H1 (cell line): ENCODE results near the gene SLC26A1. TPM values are rescaled to one million over a fixed set of nuclear protein-coding genes. Genes with fewer than 3 reads are reported as not detected.

Experiments used
- CTCF ChIA-PET: fragments of 300-600 bp; sonication (Branson Sonifier 250); formaldehyde crosslinking; loops from one replicate; lab custom pipeline; 2021; ENCODE audit not compliant: partially characterized antibody; lab: Charles Lee
- POLR2A ChIA-PET: fragments of 300-600 bp; sonication (Branson Sonifier 250); formaldehyde crosslinking; loops from one replicate; lab custom pipeline; 2021; ENCODE audit warnings: inconsistent platforms; ENCODE audit not compliant: partially characterized antibody; lab: Charles Lee
- DNase-seq, 2 experiments: peaks; one replicate each; pipeline versions ENCODE4 v3.0.0 to v3.0.0-alpha.2; 2010 to 2022; ENCODE audit warnings: low spot score in 2 of 2, low read depth in 1 of 2, mixed read lengths in 1 of 2
- FAIRE-seq: peaks from 2 replicates; lab custom pipeline; 2011; peaks lifted over from hg19 to GRCh38; lab: Jason Lieb, UNC
- H2AFZ ChIP-seq: 2 replicates; pipeline ENCODE4 v1.8.1; 2012; ENCODE audit warnings: low read length, inconsistent platforms
- H2AK5ac ChIP-seq: 2 replicates; pipeline ENCODE4 v1.6.1; 2013; ENCODE audit warnings: low read depth, low read length
- H2BK120ac ChIP-seq: replicated peaks from 2 replicates; pipeline ENCODE3; 2013; ENCODE audit warnings: low read depth, low read length, inconsistent platforms
- H2BK12ac ChIP-seq: 2 replicates; pipeline ENCODE4 v1.6.1; 2013; ENCODE audit warnings: low read depth, low read length
- H2BK15ac ChIP-seq: 2 replicates; pipeline ENCODE4 v1.6.1; 2013; ENCODE audit warnings: low read length
- H2BK20ac ChIP-seq: 2 replicates; pipeline ENCODE4 v1.6.1; 2013; ENCODE audit warnings: low read length
- H2BK5ac ChIP-seq: 2 replicates; pipeline ENCODE4 v1.6.1; 2013; ENCODE audit warnings: low read depth, low read length
- H3K14ac ChIP-seq: 2 replicates; pipeline ENCODE4 v1.6.1; 2013; ENCODE audit warnings: inconsistent platforms; ENCODE audit not compliant: insufficient read length
- H3K18ac ChIP-seq: 2 replicates; pipeline ENCODE4 v1.6.1; 2013; ENCODE audit warnings: low read length; ENCODE audit errors: extremely low read depth
- H3K23ac ChIP-seq: 2 replicates; pipeline ENCODE4 v1.6.1; 2013; ENCODE audit warnings: inconsistent platforms; ENCODE audit not compliant: insufficient read length
- H3K23me2 ChIP-seq: 2 replicates; pipeline ENCODE4 v1.6.1; 2013; ENCODE audit warnings: low read depth, low read length
- H3K27ac ChIP-seq: 2 replicates; pipeline ENCODE4 v1.6.1; 2011; ENCODE audit warnings: low read depth, low read length, inconsistent platforms
- H3K27me3 ChIP-seq, 4 experiments: replicated peaks in 1 of 4; 1 replicate in 1 of 4; 2 replicates in 3 of 4; pipeline versions ENCODE4 v1.6.1 to v1.8.1; 2011 to 2013; ENCODE audit warnings: low read length in 3 of 4, mild to moderate bottlenecking in 3 of 4, inconsistent platforms in 2 of 4, mixed read lengths in 2 of 4, moderate library complexity in 1 of 4; ENCODE audit not compliant: control insufficient read depth in 3 of 4, insufficient read depth in 3 of 4; ENCODE audit errors: extremely low read depth in 1 of 4
- H3K36me3 ChIP-seq, 4 experiments: 2 replicates each; pipeline versions ENCODE4 v1.6.1 to v1.8.1; 2011 to 2013; ENCODE audit warnings: mild to moderate bottlenecking in 4 of 4, low read length in 3 of 4, moderate library complexity in 2 of 4, control low read depth in 1 of 4, inconsistent platforms in 1 of 4; ENCODE audit not compliant: insufficient read depth in 4 of 4, control insufficient read depth in 2 of 4
- H3K4ac ChIP-seq: replicated peaks from 2 replicates; pipeline ENCODE3; 2013; ENCODE audit warnings: low read length, low read depth, mixed read lengths, inconsistent platforms; ENCODE audit not compliant: insufficient read length
- H3K4me1 ChIP-seq, 4 experiments: replicated peaks in 1 of 4; 1 replicate in 1 of 4; 2 replicates in 3 of 4; pipeline versions ENCODE4 v1.6.1 to v1.8.1; 2011 to 2013; ENCODE audit warnings: low read length in 3 of 4, inconsistent platforms in 2 of 4, mixed read lengths in 1 of 4; ENCODE audit not compliant: insufficient read depth in 4 of 4, control insufficient read depth in 3 of 4
- H3K4me2 ChIP-seq, 2 experiments: 2 replicates each; pipeline versions ENCODE4 v1.6.1 to v1.8.1; 2011 to 2013; ENCODE audit warnings: low read depth in 2 of 2, low read length in 2 of 2, control low read depth in 1 of 2, inconsistent platforms in 1 of 2, mild to moderate bottlenecking in 1 of 2; ENCODE audit not compliant: insufficient read depth in 1 of 2
- H3K4me3 ChIP-seq, 4 experiments: fragments of 200-600, 300-600 bp in 1 of 4; sonication (generic), shearing (Covaris generic), sonication (Bioruptor Twin) in 1 of 4; 2 replicates each; pipeline versions ENCODE4 v1.5.1 to v1.8.1; 2011 to 2016; ENCODE audit warnings: low read length in 4 of 4, low read depth in 3 of 4, control low read depth in 2 of 4, inconsistent platforms in 2 of 4, mild to moderate bottlenecking in 2 of 4, mixed read lengths in 1 of 4, moderate library complexity in 1 of 4; ENCODE audit not compliant: insufficient read depth in 2 of 4; ENCODE audit errors: extremely low read depth in 1 of 4
- H3K56ac ChIP-seq: replicated peaks from 2 replicates; pipeline ENCODE3; 2013; ENCODE audit warnings: low read depth, mild to moderate bottlenecking, mixed read lengths, low read length, inconsistent platforms; ENCODE audit not compliant: insufficient read length
- H3K79me1 ChIP-seq: 2 replicates; pipeline ENCODE4 v1.6.1; 2013; ENCODE audit warnings: low read depth, low read length, control low read depth
- H3K79me2 ChIP-seq, 2 experiments: 2 replicates each; pipeline versions ENCODE4 v1.6.1 to v1.8.1; 2012 to 2013; ENCODE audit warnings: low read length in 2 of 2, mild to moderate bottlenecking in 2 of 2, inconsistent platforms in 1 of 2; ENCODE audit not compliant: insufficient read depth in 2 of 2, control insufficient read depth in 1 of 2
- H3K9ac ChIP-seq, 4 experiments: replicated peaks in 1 of 4; 1 replicate in 1 of 4; 2 replicates in 3 of 4; pipeline versions ENCODE4 v1.6.1 to v1.8.1; 2011 to 2013; ENCODE audit warnings: low read depth in 3 of 4, low read length in 3 of 4, control low read depth in 2 of 4, mild to moderate bottlenecking in 2 of 4, moderate library complexity in 2 of 4, inconsistent platforms in 1 of 4; ENCODE audit errors: extremely low read depth in 1 of 4
- H3K9me3 ChIP-seq, 2 experiments: 2 replicates each; pipeline versions ENCODE4 v1.6.1 to v1.8.1; 2012 to 2013; ENCODE audit warnings: mild to moderate bottlenecking in 2 of 2, moderate library complexity in 2 of 2, control low read depth in 1 of 2, inconsistent platforms in 1 of 2, low read depth in 1 of 2, low read length in 1 of 2, mixed read lengths in 1 of 2; ENCODE audit not compliant: insufficient read depth in 2 of 2
- H4K20me1 ChIP-seq, 2 experiments: replicated peaks in 1 of 2; 2 replicates each; pipeline versions ENCODE3 to v1.8.1; 2011 to 2013; ENCODE audit warnings: inconsistent platforms in 2 of 2, low read length in 2 of 2, mild to moderate bottlenecking in 1 of 2; ENCODE audit not compliant: insufficient read depth in 2 of 2, control insufficient read depth in 1 of 2
- H4K5ac ChIP-seq: 2 replicates; pipeline ENCODE4 v1.6.1; 2013; ENCODE audit warnings: low read length, low read depth, mixed read lengths, inconsistent platforms; ENCODE audit not compliant: insufficient read length
- H4K8ac ChIP-seq: 2 replicates; pipeline ENCODE4 v1.8.0; 2013; ENCODE audit warnings: mild to moderate bottlenecking, moderate library complexity, low read length, inconsistent platforms; ENCODE audit not compliant: insufficient read depth; ENCODE audit errors: extremely low read depth
- H4K91ac ChIP-seq: replicated peaks from 2 replicates; pipeline ENCODE3; 2013; ENCODE audit warnings: low read length, mixed read lengths, inconsistent platforms; ENCODE audit not compliant: insufficient read length
- CREB1 ChIP-seq: IDR thresholded peaks from 2 replicates; pipeline ENCODE4 v1.6.1; 2012; ENCODE audit warnings: inconsistent platforms
- CTBP2 ChIP-seq: IDR thresholded peaks from 2 replicates; pipeline ENCODE4 v1.7.0; 2011; ENCODE audit warnings: borderline replicate concordance, mild to moderate bottlenecking, moderate library complexity, mixed read lengths, low read length; ENCODE audit not compliant: insufficient read depth, insufficient read length
- KDM4A ChIP-seq: IDR thresholded peaks from one replicate; pipeline ENCODE4 v1.7.1; 2012; ENCODE audit warnings: low read depth, mild to moderate bottlenecking, moderate library complexity, low read length, inconsistent platforms; ENCODE audit not compliant: severe bottlenecking
- RNF2 ChIP-seq: fragments of 200-900, 300-1000 bp; sonication (generic); IDR thresholded peaks from 2 replicates; pipeline ENCODE4 v1.7.1; 2016; ENCODE audit warnings: borderline replicate concordance, low read depth, mild to moderate bottlenecking, antibody characterized with exemption, low read length; ENCODE audit not compliant: poor library complexity, severe bottlenecking; ENCODE audit errors: missing control alignments
- WGBS, 2 experiments: shearing (Covaris generic) in 1 of 2; methylation state at CpG; one replicate each; pipeline versions ENCODE4 v1.1.6 to v1.1.7; 2013 to 2015; ENCODE audit warnings: low lambda C conversion rate in 2 of 2, mixed read lengths in 2 of 2, inconsistent platforms in 1 of 2, low coverage in 1 of 2, missing lambda C conversion rate in 1 of 2; ENCODE audit not compliant: insufficient replicate concordance in 2 of 2, insufficient coverage in 1 of 2, insufficient read length in 1 of 2; ENCODE audit errors: extremely low coverage in 1 of 2, missing lambda C conversion rate in 1 of 2; 5-methylcytosine and 5-hydroxymethylcytosine counted together
- polyA plus RNA-seq, 7 experiments: library from polyadenylated mRNA; depleted of rRNA in 3 of 7; stranded (reverse) in 5 of 7; unstranded in 2 of 7; fragments of >200 nt in 5 of 7; fragments of 200-250 nt in 2 of 7; gene quantifications; 1 replicate in 5 of 7; 2 replicates in 1 of 7; 4 replicates in 1 of 7; pipeline versions ENCODE4 v1.2.1 to v1.2.3, GENCODE V29; 2011 to 2013; ENCODE audit warnings: missing spikeins in 2 of 7, mixed read lengths in 2 of 7
- total RNA-seq: library from RNA; stranded (reverse); fragmentation: NEBNext Ultra II Directional; extraction: Animal tissue kit (Norgen Biotek cat#: 25700); gene quantifications from 2 replicates; pipeline ENCODE4 v1.2.1, GENCODE V29; 2021
- TF ChIP-seq, protein P1 (sequence below): IDR thresholded peaks from 2 replicates; pipeline ENCODE4 v1.6.1; 2012; ENCODE audit warnings: inconsistent platforms
- TF ChIP-seq, protein P2 (sequence below): IDR thresholded peaks from 2 replicates; pipeline ENCODE4 v1.6.1; 2012; ENCODE audit warnings: inconsistent platforms

The SLC26A1 gene
- total and polyA plus RNA-seq, 2 of the 8 experiments (the other 6 are each of a cell fraction or from before 2014, with no cell fraction given), result 0.11 TPM; not detected in 1

DNA sequence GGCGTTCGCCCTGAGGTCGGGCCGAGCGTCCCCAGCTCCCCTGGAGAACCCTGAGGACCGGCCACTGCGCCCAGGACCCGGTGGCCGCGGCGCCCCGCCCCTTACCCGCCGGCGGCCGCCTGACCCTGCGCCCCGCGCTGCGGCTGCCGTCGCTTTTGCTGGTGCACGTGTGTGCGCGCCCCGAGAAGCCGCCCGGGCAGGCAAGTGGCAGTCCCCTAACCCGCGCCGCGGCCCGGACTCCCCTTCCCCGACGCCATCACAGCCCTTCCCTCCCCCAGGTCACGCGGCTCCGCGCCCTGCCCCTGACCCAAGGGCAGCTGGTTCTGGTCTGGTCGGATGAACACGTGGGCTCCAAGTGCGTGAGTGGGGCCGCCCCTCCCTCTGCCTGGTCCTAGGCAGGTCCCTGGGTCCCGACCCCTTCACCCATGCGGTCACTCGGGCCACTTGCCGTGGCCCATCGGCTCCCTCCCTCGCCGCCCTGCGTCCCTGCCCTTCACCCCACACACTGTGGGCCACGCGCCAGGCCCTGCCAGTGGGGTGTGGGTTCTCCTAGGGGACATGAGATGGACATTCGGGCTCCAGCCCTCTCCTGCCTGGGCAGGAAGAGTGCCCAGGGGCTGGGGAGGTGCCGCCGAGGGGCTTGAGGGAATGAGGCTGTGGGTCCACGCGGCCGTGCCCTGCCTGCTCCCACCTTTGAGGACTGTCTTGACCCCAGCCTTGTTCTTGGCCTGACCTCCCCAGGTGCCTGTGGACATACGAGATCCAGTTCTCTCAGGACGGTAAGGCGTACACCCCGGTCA lies 10.3 kb upstream of the SLC26A1 start:
- no peak overlapping the region for H3K56ac ChIP-seq
- no peaks in the 10 kb centered on the region for H3K79me2 ChIP-seq
- H3K23me2 ChIP-seq, result peaks cover 12% of the 10 kb centered on the region; the same call in 1 of the 2 replicates
- H2BK12ac ChIP-seq, result peak overlapping the region; percentile 75; the same call in 1 of the 2 replicates
- no peak overlapping the region for H2BK120ac ChIP-seq
- H4K20me1 ChIP-seq, result peaks cover 2 to 15% of the 10 kb centered on the region in 2 experiments
- no peaks in the 10 kb centered on the region for H3K79me1 ChIP-seq
- H3K27me3 ChIP-seq, result peaks cover 45 to 89% (median 84%) of the 10 kb centered on the region in 4 experiments
- H4K5ac ChIP-seq, result no peak overlapping the region
- no peak overlapping the region for H3K14ac ChIP-seq
- no peak overlapping the region for H2AFZ ChIP-seq
- TF ChIP-seq CREB1 (peak; percentile 30; the same call in 1 of the 2 replicates), CTBP2 (no peak), KDM4A (peak; percentile 20), RNF2 (peak; percentile 54)
- TF ChIP-seq, protein P1, sequence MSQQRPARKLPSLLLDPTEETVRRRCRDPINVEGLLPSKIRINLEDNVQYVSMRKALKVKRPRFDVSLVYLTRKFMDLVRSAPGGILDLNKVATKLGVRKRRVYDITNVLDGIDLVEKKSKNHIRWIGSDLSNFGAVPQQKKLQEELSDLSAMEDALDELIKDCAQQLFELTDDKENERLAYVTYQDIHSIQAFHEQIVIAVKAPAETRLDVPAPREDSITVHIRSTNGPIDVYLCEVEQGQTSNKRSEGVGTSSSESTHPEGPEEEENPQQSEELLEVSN, result peak; percentile 88
- TF ChIP-seq, protein P2, sequence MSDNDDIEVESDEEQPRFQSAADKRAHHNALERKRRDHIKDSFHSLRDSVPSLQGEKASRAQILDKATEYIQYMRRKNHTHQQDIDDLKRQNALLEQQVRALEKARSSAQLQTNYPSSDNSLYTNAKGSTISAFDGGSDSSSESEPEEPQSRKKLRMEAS, result peak; percentile 92
- H3K4ac ChIP-seq, result peak overlapping the region; percentile 78
- no peak overlapping the region for H3K18ac ChIP-seq
- H2BK20ac ChIP-seq, result no peak overlapping the region
- H3K4me3 ChIP-seq, result peak overlapping the region in 3 of 4 experiments; percentile 9 to 60 (median 19); a peak in 5 of 8 replicates
- ChIA-PET POLR2A (no interaction called here), CTCF (interaction anchor here (1.9 kb wide), 1 partner anchor 16 kb away, joined by 5 read pairs; the partner anchor contains the start of gene IDUA)
- no peak overlapping the region for H3K23ac ChIP-seq
- H3K27ac ChIP-seq, result no peak overlapping the region
- H2BK15ac ChIP-seq, result no peak overlapping the region
- peak overlapping the region; percentile 61 to 69 for H3K4me2 ChIP-seq
- FAIRE-seq, result no peak
- H3K36me3 ChIP-seq, result no peaks in the 10 kb centered on the region
- H3K9me3 ChIP-seq, result no peaks in the 10 kb centered on the region
- H3K4me1 ChIP-seq, result peaks cover 0 to 4% (median 3%) of the 10 kb centered on the region in 4 experiments; a peak in 5 of 7 replicates
- no peak for DNase-seq
- H3K9ac ChIP-seq, result no peak overlapping the region
- H4K91ac ChIP-seq, result peak overlapping the region; percentile 54
- no peak overlapping the region for H2BK5ac ChIP-seq
- H2AK5ac ChIP-seq, result 0 out of 2 replicates have a peak overlapping the region, but pooled peaks have one; percentile 24
- no peak overlapping the region for H4K8ac ChIP-seq
- WGBS, 2 experiments, result 77% methylated on average over 15 of the region's 63 CpGs; no CpG with 5 or more reads in 1 of the 2 experiments
